GM19395 (cell line): ENCODE measurements around the gene DGKI.

Experiments
- ATAC-seq: cut with Tn5 transposase; IDR thresholded peaks from one replicate; pipeline ENCODE4 v1.9.1; 2021; ENCODE audit warnings: mild to moderate bottlenecking, moderate library complexity; ENCODE audit not compliant: unreplicated experiment

DGKI gene

DNA sequence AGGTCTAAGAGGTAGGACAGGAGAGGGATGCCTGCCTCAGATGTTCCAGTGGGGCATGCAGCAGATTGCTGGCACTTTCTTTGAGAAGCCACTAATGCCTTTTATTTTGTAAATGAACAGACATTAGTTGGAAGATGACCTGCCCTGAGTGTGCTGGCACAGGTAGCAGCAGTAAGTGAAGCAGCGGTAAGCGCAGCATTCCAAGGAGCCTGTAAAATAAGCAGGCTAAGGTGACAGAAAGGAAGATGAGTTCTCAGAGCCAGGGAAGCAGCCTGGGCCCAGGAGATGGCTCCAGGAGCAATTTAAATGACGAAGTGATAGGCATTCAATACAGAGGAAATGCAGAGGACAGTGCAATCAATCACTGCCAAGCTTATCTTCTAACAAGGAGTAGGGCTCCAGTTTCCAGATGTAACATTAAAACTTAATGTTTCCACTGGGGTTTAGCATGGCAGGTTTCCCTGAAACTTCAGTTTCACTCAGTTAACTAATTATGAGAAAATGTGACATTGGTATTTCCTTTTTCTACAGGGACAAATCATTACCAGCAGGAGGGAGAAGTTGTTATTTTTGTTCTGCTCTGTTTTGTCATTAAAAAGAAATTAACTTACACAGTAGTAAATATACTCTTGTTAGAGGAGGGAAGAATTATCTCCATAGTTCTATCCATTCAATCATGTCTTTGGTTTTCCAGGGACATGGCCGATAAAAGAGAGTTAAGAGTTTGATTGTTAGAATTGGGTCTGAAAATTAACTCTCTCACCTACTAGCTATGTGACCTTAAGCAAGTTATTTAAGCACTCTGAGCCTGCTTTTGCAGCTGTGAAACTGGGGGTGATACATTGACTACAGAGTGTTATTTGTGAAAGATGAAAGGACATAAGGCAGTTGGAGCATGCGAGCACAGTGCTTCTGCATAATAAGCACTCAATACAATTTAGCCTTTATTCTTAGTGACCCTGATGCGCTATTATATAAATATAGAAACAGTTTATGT, 406.6 kb downstream of the DGKI start:
- ATAC-seq: no peak

DNA sequence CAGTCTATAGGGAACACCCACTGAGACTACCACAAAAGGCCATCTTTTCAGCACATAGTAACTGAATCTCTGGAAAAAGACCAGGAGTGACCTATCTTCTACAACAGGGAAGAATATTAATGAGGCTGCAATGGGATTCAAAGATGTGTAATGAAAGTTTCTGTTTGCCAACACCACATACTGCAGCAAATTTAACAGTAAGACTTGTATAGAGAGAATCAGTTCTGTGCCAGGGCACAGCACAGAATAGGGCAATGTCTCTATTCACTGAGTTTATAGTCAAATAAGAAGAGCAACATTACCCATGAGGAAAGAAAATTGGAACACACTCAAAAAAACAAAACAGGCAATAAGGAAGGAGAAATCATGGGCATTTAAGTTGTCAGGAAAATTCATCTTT, 411.8 kb downstream of the DGKI start:
- no peak for ATAC-seq

GRCh38 chr7:137434530-137434929, 412.2 kb downstream of the DGKI start:
- no peak for ATAC-seq

GRCh38 chr7:137423321-137423720, 423.5 kb downstream of the DGKI start:
- ATAC-seq: no peak

- ATAC-seq: no peak
Measured at GRCh38 chr7:137421366-137421765, 425.4 kb downstream of the DGKI start.

DNA sequence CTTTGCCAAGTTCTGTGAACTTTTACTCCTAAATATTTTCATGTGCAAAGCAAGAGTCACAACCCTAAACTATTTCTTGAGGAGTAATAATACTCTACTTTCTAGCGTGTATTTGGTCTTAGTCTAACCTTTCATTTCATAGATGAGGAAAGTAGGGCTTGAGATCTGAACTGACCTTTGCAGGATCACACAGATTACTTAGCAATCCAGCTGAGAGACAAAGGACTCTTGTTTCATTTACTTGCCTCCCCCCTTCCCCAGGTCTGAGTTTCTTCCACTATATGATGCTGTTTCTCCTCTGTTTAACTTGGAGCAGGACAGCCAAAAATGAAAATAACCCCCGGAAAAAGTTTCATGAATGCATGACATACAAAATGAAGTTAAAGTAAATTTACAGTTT, 427.9 kb downstream of the DGKI start:
- no peak for ATAC-seq

DNA sequence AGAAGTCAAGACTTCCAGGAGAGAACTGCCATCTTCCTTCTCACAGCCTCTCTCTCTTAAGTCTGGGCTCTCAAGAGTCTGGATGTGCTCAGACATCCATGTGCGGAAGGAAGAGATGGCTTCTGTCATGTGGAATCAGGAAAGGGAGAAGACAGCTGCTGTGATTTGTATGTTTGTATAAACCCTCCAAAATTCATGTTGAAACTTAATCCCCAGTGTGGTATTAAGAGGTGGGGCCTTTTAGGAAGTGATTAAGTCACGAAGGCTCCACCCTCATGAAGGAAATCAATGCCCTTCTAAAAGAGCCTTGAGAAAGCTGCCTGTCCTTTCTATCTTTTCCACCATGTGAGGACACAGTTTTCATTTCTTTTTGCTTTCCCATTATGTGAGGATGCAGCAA, 429.3 kb downstream of the DGKI start:
- ATAC-seq: no peak

GRCh38 chr7:137413901-137414300, 432.9 kb downstream of the DGKI start:
- ATAC-seq: no peak

- no peak for ATAC-seq
Measured at GRCh38 chr7:137411446-137411845, 435.3 kb downstream of the DGKI start.

DNA sequence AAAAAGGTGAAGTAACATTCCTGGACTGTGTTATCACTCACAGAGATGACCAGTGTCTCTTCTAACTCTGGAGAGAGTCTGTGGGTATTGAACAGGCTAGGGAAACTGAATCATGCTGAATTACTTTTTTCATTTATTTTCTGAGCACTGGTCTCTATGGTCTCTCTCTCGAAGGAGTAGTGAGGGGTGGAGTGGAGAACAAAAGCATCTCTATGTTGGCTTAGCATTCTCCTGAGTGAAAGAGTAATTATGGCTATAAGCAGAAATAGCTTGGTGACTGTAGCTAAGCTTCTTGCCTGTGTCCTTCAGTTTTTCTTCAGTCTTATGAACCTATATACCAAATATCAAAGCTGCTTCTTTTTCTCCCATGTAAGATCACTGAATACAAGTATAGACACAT, 438.6 kb downstream of the DGKI start:
- no peak for ATAC-seq

- ATAC-seq: no peak
Measured at GRCh38 chr7:137407078-137407477, 439.7 kb downstream of the DGKI start.

GRCh38 chr7:137404660-137405317, 442.0 kb downstream of the DGKI start:
- no peak for ATAC-seq

- ATAC-seq: no peak
Measured at GRCh38 chr7:137403353-137403695, 443.4 kb downstream of the DGKI start.

DNA sequence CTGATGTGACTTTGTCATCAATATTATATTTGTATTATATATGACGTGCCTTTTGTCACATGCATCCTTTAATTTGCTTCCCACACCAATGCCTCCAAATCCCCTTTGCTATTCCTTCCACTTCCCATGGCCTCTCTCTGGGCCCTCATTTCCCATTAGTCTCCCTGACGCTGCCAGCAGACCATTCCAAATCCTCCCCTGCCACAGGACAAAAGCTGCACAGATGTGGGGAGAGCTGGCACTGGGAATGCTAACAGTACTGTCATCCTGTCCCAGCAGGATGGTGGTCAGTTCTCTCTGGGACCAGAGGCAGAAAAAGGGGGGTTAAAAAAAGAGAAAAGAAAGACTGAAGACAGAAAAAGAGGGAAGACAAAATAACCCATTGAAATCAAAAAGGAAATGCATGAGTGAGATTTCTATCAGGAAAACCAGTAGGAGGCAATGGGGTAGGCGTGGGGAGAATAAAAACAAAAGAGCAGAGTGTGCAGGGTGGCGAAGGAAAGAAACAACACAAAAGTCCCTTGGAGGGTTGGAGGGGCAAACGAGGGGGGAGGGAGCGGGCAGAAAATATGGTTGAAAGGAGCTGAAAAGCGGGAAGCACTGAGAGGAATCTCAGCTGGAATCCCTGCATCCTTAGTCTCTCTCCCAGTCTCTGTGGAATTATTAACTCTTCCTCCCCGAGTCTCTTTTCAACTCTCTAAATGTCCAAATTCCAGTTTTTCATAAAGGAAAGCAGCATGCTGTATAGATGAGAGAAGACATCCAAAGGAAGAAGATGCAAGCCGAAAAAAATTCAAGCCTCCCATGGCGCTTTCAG, 444.0 kb downstream of the DGKI start:
- ATAC-seq: no peak

- ATAC-seq: no peak
Measured at GRCh38 chr7:137399827-137400823, 446.6 kb downstream of the DGKI start.

DNA sequence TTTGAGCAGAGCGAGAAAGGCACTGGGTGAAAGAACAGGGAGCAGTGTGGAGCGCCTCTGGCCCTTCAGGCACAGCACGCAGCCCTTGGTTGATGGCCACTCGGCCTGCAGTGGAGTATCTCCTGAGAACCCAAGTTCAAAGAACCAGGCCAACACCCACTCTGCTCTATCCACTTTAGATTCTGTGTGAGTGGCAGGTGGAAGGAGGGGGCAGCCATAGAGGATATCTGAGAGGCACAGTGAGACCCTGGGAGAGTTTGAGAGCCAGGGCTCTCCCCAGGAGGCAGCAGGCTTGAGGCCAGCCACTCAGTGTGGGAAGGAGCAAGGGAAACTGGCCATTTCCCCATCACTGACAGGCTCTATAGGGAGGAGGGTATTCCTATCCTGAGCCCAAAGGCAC, 450.7 kb downstream of the DGKI start:
- no peak for ATAC-seq

DNA sequence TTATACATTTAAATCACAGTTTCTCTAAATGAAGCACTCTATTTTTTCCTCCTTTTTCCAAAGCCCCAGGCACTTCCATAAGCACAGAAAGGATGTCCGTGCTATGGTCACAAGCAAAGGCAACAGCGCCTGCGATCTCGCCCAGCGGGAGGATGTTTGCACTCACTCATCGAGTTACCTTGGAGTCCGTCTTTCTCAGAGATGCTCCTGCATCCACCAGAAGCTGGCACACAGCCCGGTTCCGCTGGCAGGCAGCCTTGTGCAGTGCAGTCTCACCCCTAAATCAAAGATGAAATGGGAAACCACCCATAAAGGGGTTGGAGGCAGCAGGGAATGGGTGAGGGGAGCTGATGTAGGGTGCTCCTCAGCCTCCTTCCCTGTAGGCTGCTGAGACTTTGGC, 451.4 kb downstream of the DGKI start:
- ATAC-seq: no peak

- ATAC-seq: no peak
Measured at GRCh38 chr7:137393570-137393969, 453.2 kb downstream of the DGKI start.

GRCh38 chr7:137390076-137390475, 456.7 kb downstream of the DGKI start:
- ATAC-seq: no peak

DNA sequence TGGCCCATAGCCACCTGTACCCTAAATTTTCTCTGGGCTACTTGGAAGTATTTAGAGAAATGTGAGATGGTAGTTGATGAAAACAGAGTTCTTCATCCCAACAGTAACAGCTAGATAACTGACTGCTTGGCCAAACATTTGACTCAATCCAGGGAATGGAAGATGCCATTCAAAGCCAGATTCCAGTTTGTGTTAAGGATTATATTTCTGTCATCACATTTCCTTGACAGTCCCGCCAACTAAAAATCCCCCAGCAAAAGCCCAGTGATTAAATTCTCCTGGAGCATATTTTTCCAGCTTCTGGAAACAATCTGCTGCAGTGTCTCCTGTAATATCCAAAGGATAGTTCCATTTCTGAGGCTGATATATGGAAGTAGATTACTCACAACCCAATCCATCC, 457.9 kb downstream of the DGKI start:
- ATAC-seq: no peak
